HT-29 (cell line): Measurements from ENCODE around the gene CCDC102B. TPM values are rescaled to one million over a fixed set of nuclear protein-coding genes. Genes with fewer than 3 reads are reported as not detected.

ENCODE experiments used
- DNase-seq: peaks from one replicate; pipeline ENCODE4 v3.0.0-alpha.2; 2015; ENCODE audit warnings: low spot score
- small RNA-seq: library from RNA; depleted of rRNA; stranded (forward); fragments of <200 nt; gene quantifications from one replicate; pipeline ENCODE3, GENCODE V24; 2014
- total RNA-seq: library from RNA; depleted of rRNA; stranded (reverse); fragments of >200 nt; shearing (Covaris generic); gene quantifications from 2 replicates; pipeline ENCODE4 v1.2.3, GENCODE V29; 2014; rRNA removed

CCDC102B gene
- total RNA-seq, 1 experiment from 2014 or later, result not detected

DNA sequence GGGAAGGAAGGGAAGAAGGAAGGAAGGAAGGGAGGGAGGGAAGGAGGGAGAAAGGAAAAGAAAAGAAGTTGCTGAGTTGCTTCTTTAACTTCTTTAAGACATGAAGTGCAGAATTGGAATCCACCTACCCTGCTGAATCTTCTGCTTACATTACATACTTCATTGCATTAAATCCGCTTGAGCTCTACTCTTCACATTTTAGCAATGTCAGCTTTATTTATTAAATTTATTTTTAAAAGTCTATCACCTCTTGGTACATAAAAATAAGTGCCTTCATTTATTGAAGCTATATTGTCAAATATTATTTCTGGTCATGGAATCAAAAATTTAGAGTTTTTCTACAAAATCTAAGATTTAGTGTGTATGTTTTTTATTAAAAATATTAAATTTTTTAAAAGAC lies 284.6 kb downstream of the CCDC102B start:
- DNase-seq, result no peak

- no peak for DNase-seq
These were observed 288.1 kb downstream of the CCDC102B start for GRCh38 chr18:69085951-69086350.

DNA sequence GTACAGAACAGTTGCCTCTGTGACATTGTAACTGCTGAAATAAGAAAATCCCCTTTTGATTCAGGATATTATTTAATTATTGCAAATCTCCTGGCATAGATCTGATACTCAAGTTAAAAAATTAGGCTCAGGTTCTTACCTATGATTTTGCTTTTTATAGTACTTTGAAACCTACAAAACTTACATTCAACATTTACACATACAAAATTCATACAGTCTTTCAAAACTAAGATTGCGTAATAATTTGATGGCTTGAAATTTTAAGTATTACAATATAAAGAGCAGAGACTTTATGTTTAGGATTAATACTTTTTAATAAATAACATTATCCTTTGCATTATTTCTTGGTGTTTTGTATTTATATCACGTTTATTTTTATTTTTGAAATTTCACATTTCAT lies 291.1 kb downstream of the CCDC102B start:
- no peak for DNase-seq

DNA sequence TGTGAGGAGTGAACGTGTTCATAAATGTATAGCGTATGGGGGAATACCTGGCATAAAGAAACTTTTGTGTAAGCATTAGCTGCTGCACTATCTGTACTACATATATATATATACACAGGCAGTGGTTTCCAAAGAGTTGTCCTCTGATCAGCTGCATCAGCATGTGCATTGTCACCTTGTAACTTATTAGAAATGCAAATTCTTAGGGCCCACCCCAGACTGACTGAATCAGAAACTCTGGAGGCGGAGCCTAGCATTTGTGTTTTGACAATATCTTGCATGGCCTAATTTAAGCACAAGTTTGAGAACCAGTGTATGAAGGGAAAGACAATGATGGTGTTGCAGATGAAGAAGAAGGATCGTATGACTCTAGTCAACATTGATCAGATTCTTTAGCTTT lies 299.5 kb downstream of the CCDC102B start:
- DNase-seq, result no peak

DNA sequence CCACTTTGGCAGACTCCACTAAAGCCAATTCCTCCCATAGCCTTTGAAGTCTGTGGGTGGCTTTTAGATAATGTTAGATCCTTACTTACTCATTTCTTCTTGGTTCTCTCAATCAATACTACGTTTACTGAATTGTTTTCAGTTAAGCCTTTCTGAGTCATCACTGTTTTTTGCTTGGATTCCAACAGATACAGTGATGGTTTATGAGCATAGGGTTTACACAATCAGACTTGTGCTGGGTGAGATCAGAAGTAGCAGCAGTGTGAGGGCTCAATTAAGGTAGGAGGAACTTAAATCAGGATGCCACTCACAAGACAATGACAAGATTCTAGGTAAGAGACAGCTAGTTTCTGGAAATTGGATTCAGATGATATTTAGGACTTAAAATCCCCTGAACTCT lies 305.1 kb downstream of the CCDC102B start:
- DNase-seq, result no peak

Small RNA genes lying within 50 kb of the gene (small RNA-seq; reads per million reads assigned to genes)
- gene RNU6-39P, result not detected

Other genes starting within 250 kb of the CCDC102B start
- 6.7 and 16.2 TPM in 2 replicates for gene TMX3, start 83.0 kb upstream of the CCDC102B start, total RNA-seq